Posterior vena cava (tissue), 2 donors: ENCODE results near the gene CGNL1. TPM values are rescaled to one million over a fixed set of nuclear protein-coding genes. Genes with fewer than 3 reads are reported as not detected.
A peak's percentile ranks its signal among the peaks of the same experiment; 100 is the strongest.

Experiments
- DNase-seq: peaks from one replicate; pipeline ENCODE4 v3.0.0-alpha.2; 2020; ENCODE audit warnings: low spot score
- intact Hi-C, 2 donors: fragments of 100-400 bp; cut with DNase I; formaldehyde crosslinking; loops; one replicate each; pipeline versions ENCODE4 v1.14.1 to v1.14.2; 2022 to 2023
- total RNA-seq, 2 donors: library from RNA; stranded (reverse); fragmentation: NEBNext Ultra II Directional; extraction: Animal tissue kit (Norgen Biotek cat#: 25700); gene quantifications; one replicate each; pipeline ENCODE4 v1.2.1, GENCODE V29; 2021
- donor health status: DM: yes; HTN: yes; CAD: no.
- donor health status: DM: yes; HTN: yes; CAD: no.

CGNL1 gene
- total RNA-seq, 2 donors from 2014 or later: 20.0 to 24.4 TPM

- DNase-seq: no peak
- intact Hi-C loops: no loop called here
Measured at GRCh38 chr15:57532731-57533447, 156.6 kb downstream of the CGNL1 start.

- DNase-seq: no peak
- intact Hi-C loops: no loop called here
Measured at GRCh38 chr15:57533448-57533799, 157.1 kb downstream of the CGNL1 start.

GRCh38 chr15:57534281-57534680 lies 158.0 kb downstream of the CGNL1 start:
- DNase-seq: no peak
- intact Hi-C loops: no loop called here

- intact Hi-C loops: no loop called here
- peak; percentile 85 for DNase-seq
Measured at GRCh38 chr15:57537072-57537471, 160.8 kb downstream of the CGNL1 start.

GRCh38 chr15:57537488-57538264 lies 161.4 kb downstream of the CGNL1 start:
- no peak for DNase-seq
- intact Hi-C loops: no loop called here

GRCh38 chr15:57538265-57538529 lies 161.9 kb downstream of the CGNL1 start:
- intact Hi-C loops: no loop called here
- DNase-seq: no peak

- no peak for DNase-seq
- intact Hi-C loops: no loop called here
Measured at GRCh38 chr15:57538821-57539220, 162.5 kb downstream of the CGNL1 start.

- no peak for DNase-seq
- intact Hi-C loops: no loop called here
Measured at GRCh38 chr15:57540211-57540610, 163.9 kb downstream of the CGNL1 start.

GRCh38 chr15:57540736-57541135 lies 164.4 kb downstream of the CGNL1 start:
- DNase-seq: no peak
- intact Hi-C loops: no loop called here

- intact Hi-C loops: no loop called here
- DNase-seq: no peak
Measured at GRCh38 chr15:57541271-57541670, 165.0 kb downstream of the CGNL1 start.

DNA sequence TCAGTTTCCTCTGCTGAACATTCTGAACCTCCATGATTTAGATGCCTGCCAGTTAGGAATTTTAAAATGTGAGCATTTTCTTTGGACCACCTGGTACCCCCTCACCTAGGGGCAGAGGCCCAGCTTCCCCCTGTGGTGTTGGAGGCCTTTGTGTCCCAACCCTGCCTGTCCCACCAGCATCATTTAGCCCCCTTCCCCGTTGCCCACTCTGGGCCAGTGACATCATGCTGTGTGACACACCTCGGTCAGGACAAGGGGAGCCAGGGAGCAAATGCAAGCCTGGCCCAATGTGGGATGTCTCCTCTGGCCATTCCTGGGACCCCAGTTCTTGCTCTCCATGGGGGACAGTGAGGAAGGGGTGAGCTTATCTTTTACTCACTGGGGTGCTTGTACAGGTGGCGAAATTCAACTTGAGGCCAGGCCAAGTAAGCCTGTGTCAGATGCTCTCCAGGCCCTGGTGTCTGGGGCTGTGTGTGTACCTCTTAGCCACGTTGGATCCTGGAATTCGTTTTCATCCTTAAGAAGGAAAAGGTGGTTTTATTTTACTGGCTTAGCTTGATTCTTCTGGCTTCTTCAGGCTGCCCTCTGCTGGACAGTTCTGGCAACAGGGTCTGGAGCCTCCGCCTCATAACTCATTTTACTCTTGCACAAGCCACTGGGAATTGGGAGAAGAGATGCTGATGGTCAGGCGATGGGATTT lies 165.7 kb downstream of the CGNL1 start:
- DNase-seq: peak; percentile 91
- intact Hi-C loops: no loop called here

- intact Hi-C loops: no loop called here
- no peak for DNase-seq
Measured at GRCh38 chr15:57542505-57542817, 166.2 kb downstream of the CGNL1 start.

GRCh38 chr15:57544848-57545480 lies 168.7 kb downstream of the CGNL1 start:
- no peak for DNase-seq
- intact Hi-C loops: no loop called here

GRCh38 chr15:57545995-57546394 lies 169.7 kb downstream of the CGNL1 start:
- intact Hi-C loops: no loop called here
- DNase-seq: no peak

DNA sequence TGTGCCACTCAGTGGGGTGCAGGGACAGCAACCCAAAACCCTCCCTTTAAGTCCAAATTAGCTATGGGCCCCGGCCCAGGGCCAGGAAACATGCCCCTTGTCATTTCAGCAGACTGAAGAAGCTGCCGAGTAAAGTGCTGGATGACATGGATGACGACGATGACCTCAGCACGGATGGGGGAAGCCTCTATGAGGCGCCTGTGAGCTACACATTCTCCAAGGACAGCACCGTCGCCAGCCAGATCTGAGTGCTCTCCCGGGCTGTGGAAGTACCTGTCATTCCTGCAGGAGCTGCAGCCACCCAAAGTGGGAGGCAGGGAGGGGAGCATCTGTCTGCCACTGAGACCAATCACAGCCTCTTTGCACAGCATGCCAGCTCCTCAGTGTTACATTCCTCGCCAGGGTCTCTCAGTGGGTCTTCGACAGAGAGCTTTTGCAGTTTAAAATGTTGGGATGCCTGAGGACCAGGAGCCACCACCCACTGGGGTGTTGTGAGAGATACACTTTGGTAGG lies 171.0 kb downstream of the CGNL1 start:
- intact Hi-C loops: no loop called here
- DNase-seq: no peak

DNA sequence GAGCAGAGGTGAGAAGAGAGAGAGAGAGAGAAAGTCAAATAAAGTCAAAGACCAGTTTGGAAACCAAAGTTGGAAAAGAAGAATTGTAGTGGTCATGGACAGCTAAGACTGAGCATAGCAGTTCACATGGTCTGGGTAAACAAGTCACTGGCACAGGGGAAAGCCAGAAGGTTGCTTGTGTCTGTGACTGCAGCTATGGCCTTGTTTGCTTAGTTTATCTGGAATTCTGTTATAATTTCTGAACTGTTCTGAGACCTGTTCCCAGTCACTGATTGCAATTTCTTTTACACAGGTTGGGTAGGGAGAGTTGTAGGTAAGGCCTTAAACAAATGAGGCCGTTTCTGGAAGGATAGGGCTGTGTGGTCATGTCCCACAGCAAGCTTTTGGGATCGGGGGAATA lies 172.0 kb downstream of the CGNL1 start:
- DNase-seq: no peak
- intact Hi-C loops: no loop called here

GRCh38 chr15:57548835-57549234 lies 172.5 kb downstream of the CGNL1 start:
- intact Hi-C loops: no loop called here
- no peak for DNase-seq

GRCh38 chr15:57549935-57550334 lies 173.6 kb downstream of the CGNL1 start:
- DNase-seq: no peak
- intact Hi-C loops: no loop called here

DNA sequence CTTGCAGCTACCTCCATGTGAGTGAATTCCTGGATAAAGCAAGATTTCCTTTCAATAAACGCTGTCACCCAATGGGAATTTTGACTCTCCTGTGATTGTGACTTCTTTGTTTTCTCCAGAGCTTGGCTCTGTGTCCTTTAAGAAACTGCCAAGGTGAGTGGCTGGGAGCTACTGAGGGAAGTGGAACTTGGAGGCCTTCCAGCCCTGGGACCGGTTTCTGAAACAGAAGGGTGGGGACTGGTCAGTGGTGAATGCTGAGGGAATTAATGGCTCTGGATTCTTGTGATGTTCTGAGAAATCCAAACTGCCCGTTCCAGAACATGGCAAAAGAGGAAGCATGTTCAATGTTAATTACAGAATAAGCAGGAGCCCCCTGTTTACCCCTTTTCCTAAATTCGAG lies 174.3 kb downstream of the CGNL1 start:
- intact Hi-C loops: no loop called here

More for the DNA sequence above, 174.3 kb downstream of the CGNL1 start:
- no peak for DNase-seq
